Right lobe of liver (tissue), 4 donors: ENCODE results near the gene OR10A2.

Source experiments
- CTCF ChIP-seq, 4 donors: fragments of 200-600 bp in 3 of 4; fragments of 450-650 bp in 1 of 4; IDR thresholded peaks; one replicate each; pipeline versions ENCODE4 v1.5.1 to v1.8.0; 2016 to 2022; ENCODE audit warnings: antibody characterized with exemption in 4 of 4, mild to moderate bottlenecking in 2 of 4
- POLR2A ChIP-seq: fragments of 450-650 bp; IDR thresholded peaks from one replicate; pipeline ENCODE4 v1.6.1; 2017; ENCODE audit warnings: antibody characterized with exemption, mild to moderate bottlenecking
- donor health status: DM: no; HTN: no; CAD: no.
- donor health status: DM: no; HTN: no; CAD: no.
- donor health status: DM: no; HTN: yes; CAD: no.

DNA sequence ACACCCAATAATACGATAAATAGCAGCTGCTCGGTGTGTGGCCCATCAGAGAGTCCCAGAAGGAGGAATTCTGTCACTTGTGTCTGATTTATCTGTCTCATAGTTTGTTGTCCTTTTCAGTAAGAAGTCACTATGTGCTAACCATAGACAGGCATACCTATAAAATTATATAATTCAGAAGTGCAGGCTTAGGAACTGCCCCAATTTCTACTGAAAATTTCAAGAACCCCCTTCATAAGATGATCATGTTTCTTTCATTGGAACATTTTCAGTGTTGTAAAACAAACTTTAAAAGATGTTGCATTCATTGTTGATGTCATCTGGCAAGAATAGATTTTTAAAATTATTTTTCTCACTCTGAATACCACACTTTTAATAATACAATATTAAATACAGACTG, 29.5 kb downstream of the OR10A2 start, which contains the start of gene OR2D2:
- TF ChIP-seq CTCF (IDR thresholded peaks at IDR 0.05) (no peak), POLR2A (no peak)
